ENCODE results near the gene NUP37.
"Not testable (repeated sequence)": the region's sequence is repeated elsewhere in the genome, so short reads cannot be mapped to it uniquely, and the experiment has no call there.

NUP37 gene

DNA sequence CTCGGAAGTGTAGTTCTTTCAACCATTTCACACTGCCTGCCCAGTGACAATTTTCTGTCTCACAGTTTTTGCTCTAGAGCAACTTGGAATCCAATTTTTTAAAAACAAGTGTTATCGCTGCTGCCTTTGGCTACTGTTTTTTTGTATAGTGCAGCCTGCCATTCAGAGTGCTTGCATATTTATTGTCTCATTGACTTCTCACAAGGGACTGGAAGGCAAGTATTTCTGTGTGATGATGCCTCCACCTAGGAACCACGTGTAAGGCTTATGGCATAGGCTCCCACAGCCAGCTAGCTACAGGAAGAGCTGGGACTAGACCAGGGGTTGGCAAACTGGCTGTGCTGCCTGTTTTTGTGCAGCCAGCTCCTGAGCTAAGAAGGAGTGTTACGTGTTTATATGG, 972 bp upstream of the NUP37 start:
- H3K4me1 ChIP-seq (ENCODE audit: control insufficient read depth, insufficient read depth, low read length), result peaks cover 24% of the 10 kb centered on the region
- peaks cover 22% of the 10 kb centered on the region for H3K36me3 ChIP-seq (ENCODE audit: control insufficient read depth, insufficient read depth, low read length, severe bottlenecking)
- peak overlapping the region; percentile 95 for H3K9ac ChIP-seq (ENCODE audit: low read length)
- H3K9me3 ChIP-seq (ENCODE audit: control insufficient read depth, low read length), result no peaks in the 10 kb centered on the region
- peak overlapping the region; percentile 95 for H3K4me3 ChIP-seq (ENCODE audit: low read length)
- peak; percentile 20 for DNase-seq (ENCODE audit: low read depth)
- no peaks in the 10 kb centered on the region for H3K27me3 ChIP-seq (replicated peaks; ENCODE audit: control insufficient read depth, insufficient read depth, low read length)

DNA sequence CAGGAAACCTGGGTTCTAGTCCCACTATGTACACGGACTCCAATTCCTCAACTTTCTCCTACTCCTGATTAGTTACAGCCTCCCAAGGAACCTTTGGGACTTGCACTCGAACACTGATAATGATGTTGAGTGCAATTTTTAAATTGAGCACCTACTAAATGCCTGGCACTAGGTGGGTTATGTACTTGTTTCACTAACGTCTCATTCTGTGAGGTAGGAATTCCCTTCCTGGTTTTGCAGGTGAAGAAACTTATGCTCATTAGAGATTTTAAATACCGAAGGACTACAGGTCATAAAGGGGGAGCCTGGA, 605 bp upstream of the NUP37 start:
- Histone ChIP-seq H3K9ac (ENCODE audit: low read length) (peak overlapping the region; percentile 95), H3K36me3 (ENCODE audit: control insufficient read depth, insufficient read depth, low read length, severe bottlenecking) (peaks cover 26% of the 10 kb centered on the region), H3K4me3 (ENCODE audit: low read length) (peak overlapping the region; percentile 95), H3K4me1 (ENCODE audit: control insufficient read depth, insufficient read depth, low read length) (peaks cover 24% of the 10 kb centered on the region), H3K9me3 (ENCODE audit: control insufficient read depth, low read length) (no peaks in the 10 kb centered on the region), H3K27me3 (replicated peaks; ENCODE audit: control insufficient read depth, insufficient read depth, low read length) (no peaks in the 10 kb centered on the region)
- DNase-seq (ENCODE audit: low read depth), result no peak

DNA sequence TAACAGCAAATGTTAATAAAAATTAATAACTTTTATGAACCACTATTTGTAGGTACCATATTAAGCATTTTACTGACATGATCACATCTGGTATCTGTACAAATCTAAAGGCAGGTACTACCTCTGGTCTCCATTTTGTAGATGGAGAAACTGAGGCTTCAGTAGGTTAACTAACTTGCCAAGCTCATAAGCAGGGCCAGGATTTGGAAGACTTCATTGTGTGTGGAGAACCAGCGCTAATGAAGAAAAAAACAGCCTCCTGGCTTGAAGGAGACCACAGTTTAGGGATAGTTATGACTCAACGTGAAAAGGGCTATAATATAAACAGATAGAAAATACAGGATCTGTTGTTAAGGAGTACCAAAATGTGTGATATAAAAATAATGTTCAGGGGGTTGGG, 1.0 kb downstream of the NUP37 start:
- peaks cover 24% of the 10 kb centered on the region for H3K4me1 ChIP-seq (ENCODE audit: control insufficient read depth, insufficient read depth, low read length)
- H3K4me3 ChIP-seq (ENCODE audit: low read length), result peak overlapping the region; percentile 95
- H3K27me3 ChIP-seq (replicated peaks; ENCODE audit: control insufficient read depth, insufficient read depth, low read length), result no peaks in the 10 kb centered on the region
- H3K9me3 ChIP-seq (ENCODE audit: control insufficient read depth, low read length), result no peaks in the 10 kb centered on the region
- peaks cover 32% of the 10 kb centered on the region for H3K36me3 ChIP-seq (ENCODE audit: control insufficient read depth, insufficient read depth, low read length, severe bottlenecking)
- peak overlapping the region; percentile 95 for H3K9ac ChIP-seq (ENCODE audit: low read length)
- DNase-seq (ENCODE audit: low read depth), result no peak

DNA sequence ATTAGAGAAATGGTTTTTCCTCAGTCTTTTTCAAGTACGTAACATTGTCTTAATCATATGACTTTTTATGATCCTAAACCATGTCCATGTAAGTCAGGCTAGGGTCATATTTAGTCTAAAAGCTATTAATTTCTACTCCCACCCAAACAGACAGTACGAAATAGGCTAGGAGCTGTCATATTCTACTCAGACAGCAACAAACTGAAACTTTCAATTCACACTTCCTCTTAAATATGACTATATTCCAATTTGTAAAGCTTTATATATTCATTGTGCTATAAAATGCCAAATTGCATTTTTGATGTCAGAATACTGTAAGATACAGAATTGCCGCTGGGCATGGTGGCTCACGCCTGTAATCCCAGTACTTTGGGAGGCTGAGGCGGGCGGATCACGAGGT, 3.5 kb downstream of the NUP37 start:
- no peak for DNase-seq (ENCODE audit: low read depth)
- no peaks in the 10 kb centered on the region for H3K27me3 ChIP-seq (replicated peaks; ENCODE audit: control insufficient read depth, insufficient read depth, low read length)
- no peak overlapping the region for H3K9ac ChIP-seq (ENCODE audit: low read length)
- no peak overlapping the region for H3K4me3 ChIP-seq (ENCODE audit: low read length)
- peaks cover 24% of the 10 kb centered on the region for H3K4me1 ChIP-seq (ENCODE audit: control insufficient read depth, insufficient read depth, low read length)
- H3K9me3 ChIP-seq (ENCODE audit: control insufficient read depth, low read length), result no peaks in the 10 kb centered on the region
- peaks cover 43% of the 10 kb centered on the region for H3K36me3 ChIP-seq (ENCODE audit: control insufficient read depth, insufficient read depth, low read length, severe bottlenecking)

DNA sequence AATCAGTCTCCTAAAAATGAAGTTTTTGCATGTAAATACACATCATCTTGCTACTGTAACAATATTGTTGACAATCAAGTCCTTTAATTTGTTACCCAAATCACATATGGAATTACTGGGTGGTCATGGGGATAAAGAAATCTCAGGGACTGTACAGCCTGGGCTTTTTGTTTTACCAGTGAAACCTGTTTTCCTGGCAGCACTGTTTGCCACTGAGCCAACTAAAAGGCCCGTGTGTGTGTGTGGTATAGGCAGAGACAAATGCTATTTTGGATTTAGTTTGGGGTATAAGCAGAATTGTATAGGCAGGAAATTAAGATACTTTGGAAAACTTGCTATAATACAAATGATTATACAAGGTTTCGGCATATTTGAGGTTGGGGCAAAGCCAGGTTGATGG, 5.7 kb downstream of the NUP37 start:
- Histone ChIP-seq H3K9ac (ENCODE audit: low read length) (no peak overlapping the region), H3K4me1 (ENCODE audit: control insufficient read depth, insufficient read depth, low read length) (peaks cover 11% of the 10 kb centered on the region), H3K4me3 (ENCODE audit: low read length) (no peak overlapping the region), H3K36me3 (ENCODE audit: control insufficient read depth, insufficient read depth, low read length, severe bottlenecking) (peaks cover 64% of the 10 kb centered on the region), H3K9me3 (ENCODE audit: control insufficient read depth, low read length) (no peaks in the 10 kb centered on the region), H3K27me3 (replicated peaks; ENCODE audit: control insufficient read depth, insufficient read depth, low read length) (no peaks in the 10 kb centered on the region)
- DNase-seq (ENCODE audit: low read depth), result no peak

DNA sequence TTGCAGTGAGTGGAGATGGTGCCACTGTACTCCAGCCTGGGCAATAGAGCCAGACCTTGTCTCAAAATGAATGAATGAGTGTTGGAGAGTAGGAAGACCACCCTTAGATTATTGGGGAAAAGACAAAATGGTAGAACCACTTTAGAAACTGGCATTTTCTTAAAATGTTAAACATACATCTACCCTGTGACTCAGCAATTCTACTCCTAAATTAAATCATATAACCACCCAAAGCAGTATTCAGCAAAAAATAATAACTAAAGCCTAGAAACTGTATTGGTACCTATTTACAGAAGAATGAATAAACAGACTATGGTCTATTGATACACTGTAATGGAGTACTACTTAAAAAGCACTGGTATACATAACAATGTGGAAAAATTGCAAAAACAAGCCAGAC, 9.1 kb downstream of the NUP37 start:
- Histone ChIP-seq H3K4me1 (ENCODE audit: control insufficient read depth, insufficient read depth, low read length) (no peaks in the 10 kb centered on the region), H3K36me3 (ENCODE audit: control insufficient read depth, insufficient read depth, low read length, severe bottlenecking) (peaks cover 73% of the 10 kb centered on the region), H3K9me3 (ENCODE audit: control insufficient read depth, low read length) (no peaks in the 10 kb centered on the region), H3K9ac (ENCODE audit: low read length) (no peak overlapping the region), H3K27me3 (replicated peaks; ENCODE audit: control insufficient read depth, insufficient read depth, low read length) (no peaks in the 10 kb centered on the region), H3K4me3 (ENCODE audit: low read length) (no peak overlapping the region)
- no peak for DNase-seq (ENCODE audit: low read depth)

DNA sequence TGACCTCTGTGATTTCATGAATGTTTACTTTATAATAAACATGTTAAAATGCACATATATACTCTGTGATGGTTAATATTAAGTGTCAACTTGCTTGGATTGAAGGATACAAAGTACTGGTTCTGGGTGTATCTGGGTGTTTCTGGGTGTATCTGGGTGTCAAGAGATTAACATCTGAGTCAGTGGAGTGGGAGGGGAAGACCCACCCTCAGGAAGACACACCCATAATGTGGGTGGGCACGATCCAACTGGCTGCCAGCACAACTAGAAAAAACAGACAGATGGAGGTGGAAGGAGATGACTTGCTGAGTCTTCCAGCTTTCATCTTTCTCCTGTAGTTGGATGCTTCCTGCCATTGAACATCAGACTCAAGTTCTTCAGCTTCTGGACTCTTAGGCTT, 11.9 kb downstream of the NUP37 start:
- peaks cover 7% of the 10 kb centered on the region for H3K9me3 ChIP-seq (ENCODE audit: control insufficient read depth, low read length)
- no peak for DNase-seq (ENCODE audit: low read depth)
- H3K4me3 ChIP-seq (ENCODE audit: low read length), result no peak overlapping the region
- no peaks in the 10 kb centered on the region for H3K4me1 ChIP-seq (ENCODE audit: control insufficient read depth, insufficient read depth, low read length)
- no peaks in the 10 kb centered on the region for H3K27me3 ChIP-seq (replicated peaks; ENCODE audit: control insufficient read depth, insufficient read depth, low read length)
- H3K9ac ChIP-seq (ENCODE audit: low read length), result no peak overlapping the region
- peaks cover 82% of the 10 kb centered on the region for H3K36me3 ChIP-seq (ENCODE audit: control insufficient read depth, insufficient read depth, low read length, severe bottlenecking)

DNA sequence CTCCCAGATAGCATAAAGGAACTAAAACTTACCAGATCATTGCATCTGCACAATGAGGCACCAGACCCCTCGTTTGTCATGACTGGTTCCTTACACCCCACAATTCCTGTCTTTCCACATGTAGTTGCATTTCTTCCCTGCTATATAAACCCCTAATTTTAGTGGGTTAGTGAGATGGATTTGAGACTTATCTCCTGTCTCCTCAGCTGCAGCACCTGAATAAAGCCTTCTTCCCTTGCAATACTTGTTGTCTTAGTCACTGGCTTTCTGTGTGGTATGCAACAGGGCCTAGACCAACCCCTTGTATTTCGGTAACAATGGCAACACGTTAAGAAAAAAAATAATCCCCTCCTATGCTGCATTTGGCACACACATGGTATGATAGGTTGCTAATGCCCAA, 13.0 kb downstream of the NUP37 start:
- Histone ChIP-seq H3K9ac (ENCODE audit: low read length) (no peak overlapping the region), H3K36me3 (ENCODE audit: control insufficient read depth, insufficient read depth, low read length, severe bottlenecking) (peaks cover 76% of the 10 kb centered on the region), H3K4me3 (ENCODE audit: low read length) (no peak overlapping the region), H3K27me3 (replicated peaks; ENCODE audit: control insufficient read depth, insufficient read depth, low read length) (no peaks in the 10 kb centered on the region), H3K4me1 (ENCODE audit: control insufficient read depth, insufficient read depth, low read length) (no peaks in the 10 kb centered on the region), H3K9me3 (ENCODE audit: control insufficient read depth, low read length) (peaks cover 7% of the 10 kb centered on the region)
- DNase-seq (ENCODE audit: low read depth), result no peak

DNA sequence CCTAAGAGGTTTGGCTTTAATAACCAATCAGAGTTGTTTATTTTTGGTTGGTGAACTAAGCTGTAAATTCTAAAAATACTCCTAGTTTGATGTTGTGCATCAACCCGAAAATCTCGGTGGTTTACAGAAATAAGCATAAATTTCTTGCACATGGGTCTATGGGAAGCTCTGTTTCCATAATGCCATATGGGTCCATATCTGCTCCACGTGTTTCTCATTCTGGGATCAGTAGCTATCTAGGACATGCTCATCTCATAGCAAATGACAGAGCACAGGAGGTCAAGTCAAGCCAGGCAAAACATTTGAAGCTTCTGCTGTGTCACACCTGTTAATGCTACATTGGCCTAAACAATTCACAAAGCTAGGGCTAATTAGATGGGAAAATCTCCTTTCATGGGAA, 23.1 kb downstream of the NUP37 start:
- DNase-seq (ENCODE audit: low read depth), result no peak
- H3K4me1 ChIP-seq (ENCODE audit: control insufficient read depth, insufficient read depth, low read length), result peaks cover 18% of the 10 kb centered on the region
- no peaks in the 10 kb centered on the region for H3K27me3 ChIP-seq (replicated peaks; ENCODE audit: control insufficient read depth, insufficient read depth, low read length)
- H3K4me3 ChIP-seq (ENCODE audit: low read length), result no peak overlapping the region
- no peaks in the 10 kb centered on the region for H3K9me3 ChIP-seq (ENCODE audit: control insufficient read depth, low read length)
- no peak overlapping the region for H3K9ac ChIP-seq (ENCODE audit: low read length)
- H3K36me3 ChIP-seq (ENCODE audit: control insufficient read depth, insufficient read depth, low read length, severe bottlenecking), result peaks cover 28% of the 10 kb centered on the region

DNA sequence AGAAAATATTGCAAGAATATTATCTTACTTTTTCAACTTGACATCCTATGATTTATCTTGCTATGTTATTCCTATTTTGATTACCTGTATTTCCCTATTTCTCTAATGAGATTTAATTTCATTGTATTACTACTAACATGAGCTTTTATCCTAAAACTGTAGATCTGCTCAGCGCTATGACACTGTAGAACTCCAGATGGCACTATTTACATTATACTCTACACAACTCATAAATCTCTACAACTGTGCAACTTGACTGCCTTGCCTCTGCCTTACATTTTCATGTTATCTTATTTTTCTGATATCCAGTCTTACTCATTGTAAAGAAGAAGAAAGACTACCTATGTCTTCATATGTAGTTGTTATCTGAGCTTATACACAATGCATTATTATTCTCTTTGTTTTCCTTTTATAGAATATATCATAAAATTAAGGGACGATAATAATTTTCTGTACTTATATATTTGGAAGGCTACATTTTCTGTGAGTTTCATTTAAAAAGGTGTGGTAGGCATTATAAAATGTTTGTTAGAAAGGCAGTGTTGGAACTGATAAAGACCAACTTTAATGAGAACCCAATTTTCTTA, 24.1 kb downstream of the NUP37 start:
- no peak overlapping the region for H3K4me3 ChIP-seq (ENCODE audit: low read length)
- peak; percentile 80 for DNase-seq (ENCODE audit: low read depth)
- peaks cover 18% of the 10 kb centered on the region for H3K4me1 ChIP-seq (ENCODE audit: control insufficient read depth, insufficient read depth, low read length)
- H3K9ac ChIP-seq (ENCODE audit: low read length), result peak overlapping the region; percentile 1
- no peaks in the 10 kb centered on the region for H3K27me3 ChIP-seq (replicated peaks; ENCODE audit: control insufficient read depth, insufficient read depth, low read length)
- no peaks in the 10 kb centered on the region for H3K9me3 ChIP-seq (ENCODE audit: control insufficient read depth, low read length)
- peaks cover 28% of the 10 kb centered on the region for H3K36me3 ChIP-seq (ENCODE audit: control insufficient read depth, insufficient read depth, low read length, severe bottlenecking)

DNA sequence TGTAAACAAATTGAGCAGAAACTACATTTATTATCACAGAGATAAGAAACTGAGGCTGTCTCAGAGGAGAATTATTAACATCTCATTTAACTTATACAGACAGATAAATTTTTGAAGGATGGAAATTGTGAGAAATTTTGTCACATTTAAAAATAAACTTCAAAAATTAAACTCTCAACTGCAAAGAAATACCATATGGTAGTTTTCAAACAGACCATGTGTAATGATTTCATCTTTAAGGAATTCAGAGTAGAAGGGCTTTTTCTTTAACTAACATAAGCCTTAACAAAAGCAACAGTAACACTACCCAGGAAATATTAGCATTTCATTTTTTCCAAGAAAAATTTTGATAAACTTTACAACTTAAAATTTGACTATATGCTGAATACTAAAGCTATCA, 26.6 kb downstream of the NUP37 start:
- Histone ChIP-seq H3K36me3 (ENCODE audit: control insufficient read depth, insufficient read depth, low read length, severe bottlenecking) (peaks cover 13% of the 10 kb centered on the region), H3K9ac (ENCODE audit: low read length) (peak overlapping the region; percentile 36), H3K9me3 (ENCODE audit: control insufficient read depth, low read length) (no peaks in the 10 kb centered on the region), H3K27me3 (replicated peaks; ENCODE audit: control insufficient read depth, insufficient read depth, low read length) (no peaks in the 10 kb centered on the region), H3K4me1 (ENCODE audit: control insufficient read depth, insufficient read depth, low read length) (peaks cover 18% of the 10 kb centered on the region), H3K4me3 (ENCODE audit: low read length) (no peak overlapping the region)
- peak; percentile 74 for DNase-seq (ENCODE audit: low read depth)

DNA sequence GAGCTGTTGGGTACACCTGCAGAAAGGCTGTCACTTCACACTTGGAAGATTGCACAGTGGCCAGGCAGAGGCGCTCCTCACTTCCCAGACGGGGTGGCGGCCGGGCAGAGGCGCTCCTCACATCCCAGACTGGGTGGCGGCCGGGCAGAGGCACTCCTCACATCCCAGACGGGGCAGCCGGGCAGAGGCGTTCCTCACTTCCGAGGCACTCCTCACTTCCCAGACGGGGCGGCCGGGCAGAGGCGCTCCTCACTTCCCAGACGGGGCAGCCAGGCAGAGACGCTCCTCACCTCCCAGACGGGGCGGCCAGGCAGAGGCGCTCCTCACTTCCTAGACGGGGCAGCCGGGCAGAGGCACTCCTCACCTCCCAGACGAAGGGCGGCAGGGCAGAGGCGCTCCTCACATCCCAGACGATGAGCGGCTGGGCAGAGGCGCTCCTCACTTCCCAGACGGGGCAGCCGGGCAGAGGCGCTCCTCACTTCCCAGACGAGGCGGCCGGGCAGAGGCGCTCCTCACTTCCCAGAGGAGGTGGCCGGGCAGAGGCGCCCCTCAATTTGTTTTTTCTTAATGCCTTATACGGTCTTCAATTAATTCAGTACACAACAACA, 30.6 kb downstream of the NUP37 start:
- not testable (repeated sequence) for H3K4me3 ChIP-seq (ENCODE audit: low read length); DNase-seq (ENCODE audit: low read depth); H3K9ac ChIP-seq (ENCODE audit: low read length); H3K9me3 ChIP-seq (ENCODE audit: control insufficient read depth, low read length); H3K27me3 ChIP-seq (replicated peaks; ENCODE audit: control insufficient read depth, insufficient read depth, low read length)
- H3K4me1 ChIP-seq (ENCODE audit: control insufficient read depth, insufficient read depth, low read length), result peaks cover 14% of the 10 kb centered on the region
- peaks cover 16% of the 10 kb centered on the region for H3K36me3 ChIP-seq (ENCODE audit: control insufficient read depth, insufficient read depth, low read length, severe bottlenecking)

All from adipocyte (in vitro differentiated cells).